T-helper 1 cell (primary cell): ENCODE results near the gene RNASE7.
"Not testable (repeated sequence)": the region's sequence is repeated elsewhere in the genome, so short reads cannot be mapped to it uniquely, and the experiment has no call there.

ENCODE experiments used
- DNase-seq, 5 donors: peaks; one replicate each; pipeline ENCODE4 v3.0.0-alpha.2; 2012 to 2020

The RNASE7 gene

DNA sequence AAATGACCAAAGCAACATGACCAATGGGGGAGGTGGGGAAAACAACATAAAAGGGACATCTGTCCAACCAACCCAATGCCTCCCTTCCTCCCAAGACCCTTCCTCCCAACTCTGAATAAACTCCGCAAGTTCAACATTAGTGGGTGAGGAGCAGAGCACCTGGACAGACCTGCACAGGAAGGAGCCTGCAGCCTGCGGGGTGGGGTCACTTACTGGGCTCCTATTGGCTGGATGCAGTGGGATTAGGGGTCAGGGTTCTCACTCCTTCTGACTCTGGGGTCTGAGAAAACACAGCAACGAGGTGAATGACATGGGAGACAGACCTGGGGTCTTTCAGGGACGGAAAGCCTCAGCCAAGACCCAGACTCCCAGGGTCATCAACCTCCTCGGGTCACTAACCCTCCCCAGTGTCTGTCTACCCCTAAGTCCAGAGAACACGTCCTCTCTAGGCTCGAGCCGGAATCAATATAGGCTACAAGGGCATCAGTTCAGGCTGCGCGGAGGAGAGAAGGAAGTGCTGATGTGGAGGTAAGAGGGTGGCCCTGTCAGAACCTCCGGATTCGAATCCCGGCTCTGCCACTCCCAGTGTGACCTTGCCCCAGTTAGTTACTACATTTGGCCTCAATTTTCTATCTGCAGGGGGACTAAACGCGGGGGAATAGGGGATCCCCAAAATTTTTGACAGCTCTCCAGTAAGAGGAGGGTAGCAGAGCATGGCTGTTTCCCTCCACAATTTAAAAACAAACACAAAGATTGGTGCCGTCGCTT, 18.2 kb upstream of the RNASE7 start:
- no peak for DNase-seq

GRCh38 chr14:21024585-21025370, 17.4 kb upstream of the RNASE7 start, which contains the start of gene NDRG2:
TSS of gene NDRG2 (minus strand) at chr14:21025061. CDS start at chr14:21023315, 1,746 bp downstream.
- DNase-seq: peak; percentile 59 to 78 (median 73)

- no peak for DNase-seq
Observed at GRCh38 chr14:21025371-21026273, 16.5 kb upstream of the RNASE7 start.

GRCh38 chr14:21026274-21026987, 15.7 kb upstream of the RNASE7 start:
- DNase-seq: no peak

DNA sequence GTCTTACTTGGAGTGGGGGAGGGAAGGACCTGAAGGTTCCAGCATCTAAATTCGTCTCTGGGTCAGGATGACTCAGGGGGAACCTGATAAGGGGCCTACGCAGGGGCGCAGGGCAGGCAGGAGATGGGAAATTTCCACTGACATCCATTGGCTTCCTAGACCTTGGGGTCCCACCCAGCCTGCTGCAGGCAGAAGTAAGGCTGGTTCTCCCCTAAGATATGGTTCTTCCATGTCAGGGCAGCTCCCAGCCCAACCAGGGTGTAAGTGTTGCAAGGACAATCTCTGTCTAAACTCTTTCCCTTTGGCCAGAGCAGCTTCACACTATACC, 15.2 kb upstream of the RNASE7 start:
- no peak for DNase-seq

- DNase-seq: no peak
Observed at GRCh38 chr14:21029917-21030316, 12.2 kb upstream of the RNASE7 start, which contains the start of gene TPPP2. TSS of gene TPPP2 (plus strand) at chr14:21030217. CDS start at chr14:21030582, 365 bp downstream.

DNA sequence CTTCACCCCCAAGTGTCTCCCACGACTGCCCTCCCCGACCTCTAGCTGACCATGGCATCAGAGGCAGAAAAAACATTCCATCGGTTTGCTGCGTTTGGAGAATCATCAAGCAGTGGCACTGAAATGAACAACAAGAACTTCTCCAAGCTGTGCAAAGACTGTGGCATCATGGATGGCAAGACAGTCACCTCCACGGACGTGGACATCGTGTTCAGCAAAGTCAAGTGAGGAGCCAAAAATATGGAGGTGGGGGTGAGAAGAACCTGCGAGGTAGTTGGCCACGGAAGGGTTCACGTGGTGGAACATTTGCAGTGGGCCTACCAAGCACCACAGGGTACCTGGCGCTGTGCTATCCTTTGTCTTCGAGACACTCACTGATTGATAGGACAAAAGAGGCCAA, 11.6 kb upstream of the RNASE7 start:
- DNase-seq: no peak

GRCh38 chr14:21032326-21033132, 9.6 kb upstream of the RNASE7 start:
- DNase-seq: no peak

GRCh38 chr14:21033133-21033698, 8.9 kb upstream of the RNASE7 start:
- DNase-seq: no peak

DNA sequence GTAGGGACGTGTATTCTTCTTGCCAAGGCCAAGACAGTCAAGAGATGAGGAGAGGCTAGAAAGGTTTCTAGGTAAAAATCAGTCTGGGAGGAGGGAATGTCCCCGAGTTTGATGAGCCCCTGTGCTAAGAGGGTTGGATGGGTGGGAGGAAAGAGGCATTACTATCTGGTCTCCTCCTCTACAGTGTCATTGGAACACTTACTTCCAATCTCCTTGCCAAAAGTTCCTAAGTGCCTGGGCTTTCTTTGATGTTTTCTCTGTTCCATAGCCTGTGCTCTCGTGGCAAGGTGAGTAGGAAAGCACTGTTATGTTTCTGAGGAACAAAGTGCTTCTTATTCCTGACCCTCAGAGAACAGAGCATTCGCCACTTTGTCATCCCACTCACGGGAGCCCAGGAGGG, 7.5 kb upstream of the RNASE7 start, which contains the start of gene RNASE13:
TSS of gene RNASE13 (minus strand) at position 101 of the 400 bp plus-strand sequence. CDS start 519 bp downstream, outside the sequence.
- no peak for DNase-seq

DNA sequence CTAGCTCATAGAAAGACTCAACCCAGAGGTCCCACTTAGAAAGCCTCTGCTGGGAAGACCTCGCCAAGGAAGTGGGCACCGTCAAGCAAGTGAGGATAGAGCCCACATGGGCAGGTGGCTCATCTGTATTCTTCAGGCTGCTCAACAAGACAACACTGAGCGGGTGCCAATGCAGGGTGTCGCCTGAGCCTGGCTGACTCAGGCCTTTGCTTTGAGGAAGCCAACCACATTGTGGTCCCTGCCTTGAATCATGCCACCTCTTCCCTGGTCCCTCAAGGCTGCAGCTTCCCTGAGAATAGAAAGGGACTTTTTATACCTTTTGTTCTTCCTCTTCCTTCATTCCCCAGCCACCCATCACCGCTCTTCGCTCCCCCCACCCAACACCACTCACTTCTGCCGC, 5.4 kb upstream of the RNASE7 start:
- no peak for DNase-seq

DNA sequence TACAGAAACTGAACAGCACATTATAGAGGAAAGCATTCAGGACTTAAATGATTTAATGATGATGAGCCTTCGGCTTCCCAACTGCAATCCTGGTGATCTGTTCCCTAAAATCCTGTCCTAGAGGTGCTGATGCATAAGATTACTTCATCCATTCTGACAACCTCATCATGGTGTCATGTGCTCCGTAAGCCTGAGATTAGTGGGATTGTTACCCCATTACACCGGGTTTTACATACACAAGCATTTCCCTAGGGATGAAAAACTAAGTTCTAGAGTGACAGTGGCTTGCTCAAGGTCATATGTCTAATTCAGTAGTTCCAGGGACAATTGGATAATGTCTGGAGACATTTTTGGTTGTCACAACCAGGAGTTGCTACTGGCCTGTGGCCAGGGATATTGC, 5.0 kb upstream of the RNASE7 start:
- no peak for DNase-seq

DNA sequence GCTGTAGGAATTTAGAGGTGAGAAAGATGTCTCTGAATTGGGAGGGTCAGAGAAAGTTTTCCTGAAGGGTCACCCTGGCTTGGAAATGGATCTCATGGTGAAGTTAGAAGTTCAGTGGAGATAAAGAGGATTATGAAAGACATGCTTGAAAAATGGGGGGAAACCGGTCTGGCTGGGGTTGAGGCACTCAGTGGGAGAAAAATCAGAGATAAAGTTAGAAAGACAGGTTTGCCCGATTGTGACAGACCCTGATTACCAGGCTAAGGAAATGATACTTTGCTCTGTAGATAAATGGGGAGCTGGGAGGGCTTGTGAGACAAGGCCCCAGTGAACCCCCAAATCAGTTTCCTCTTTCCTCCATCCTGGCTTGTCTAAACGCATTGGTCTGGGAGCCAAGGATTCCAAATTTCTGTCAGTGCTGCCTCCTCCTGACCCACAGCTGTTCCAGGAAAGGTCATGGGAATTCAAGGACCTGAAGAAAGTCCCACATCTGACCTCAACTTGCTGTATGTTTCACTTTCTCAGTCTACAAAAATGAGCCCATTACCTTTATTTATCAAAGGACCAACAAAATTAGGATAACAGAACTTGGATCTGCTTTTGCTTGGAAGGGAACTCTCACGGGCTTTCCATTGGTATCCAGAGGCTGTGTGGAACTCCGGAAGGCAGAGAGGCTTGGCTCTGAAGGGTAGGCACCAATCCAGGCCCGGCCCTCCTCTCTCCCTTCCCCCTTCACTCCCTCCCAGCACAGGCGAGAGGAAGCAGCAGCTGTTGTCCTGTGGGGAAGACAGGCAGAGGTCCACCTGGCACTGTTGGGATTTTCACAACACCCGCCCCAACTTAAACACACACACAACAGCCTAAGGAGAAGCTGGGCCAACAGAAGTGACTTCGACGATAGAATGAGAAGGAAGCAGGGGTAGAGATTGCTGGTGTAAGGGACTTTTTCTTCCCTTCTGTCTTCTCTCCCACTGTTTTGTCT, 3.4 kb upstream of the RNASE7 start:
- no peak for DNase-seq

- DNase-seq: peak in 3 of 5 donors; percentile 7 to 19 (median 16)
Observed at GRCh38 chr14:21039585-21040369, 2.4 kb upstream of the RNASE7 start.

DNA sequence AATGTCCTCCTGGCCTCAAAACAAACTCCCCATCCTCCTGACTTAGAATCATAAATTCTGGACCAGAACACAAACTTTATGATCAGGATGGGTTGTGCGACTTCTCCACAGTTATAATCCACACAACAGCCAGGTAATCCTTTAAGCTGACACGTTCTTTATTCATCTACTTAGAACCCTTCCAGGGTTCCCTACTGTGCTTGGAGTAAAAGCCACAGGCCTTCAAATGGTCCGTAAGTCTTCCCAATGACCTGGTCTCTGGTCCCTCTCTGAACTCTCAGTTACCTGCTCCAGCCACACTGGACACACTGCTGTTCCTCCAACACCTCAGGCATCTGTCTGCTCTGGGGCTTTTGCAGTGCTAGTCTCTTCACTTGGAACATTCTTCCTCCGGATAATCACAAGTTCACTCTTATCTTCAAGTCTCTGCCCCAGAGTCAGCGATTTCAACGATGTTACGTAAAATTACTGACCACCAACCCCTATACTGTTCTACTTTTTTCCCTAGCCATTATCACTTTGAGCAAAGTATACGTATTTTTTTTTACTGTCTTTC, 1.7 kb upstream of the RNASE7 start:
- no peak for DNase-seq

- DNase-seq: not testable (repeated sequence)
Observed at GRCh38 chr14:21040941-21041340, 1.2 kb upstream of the RNASE7 start.

- DNase-seq: no peak
Observed at GRCh38 chr14:21042918-21043317, 756 bp downstream of the RNASE7 start.

DNA sequence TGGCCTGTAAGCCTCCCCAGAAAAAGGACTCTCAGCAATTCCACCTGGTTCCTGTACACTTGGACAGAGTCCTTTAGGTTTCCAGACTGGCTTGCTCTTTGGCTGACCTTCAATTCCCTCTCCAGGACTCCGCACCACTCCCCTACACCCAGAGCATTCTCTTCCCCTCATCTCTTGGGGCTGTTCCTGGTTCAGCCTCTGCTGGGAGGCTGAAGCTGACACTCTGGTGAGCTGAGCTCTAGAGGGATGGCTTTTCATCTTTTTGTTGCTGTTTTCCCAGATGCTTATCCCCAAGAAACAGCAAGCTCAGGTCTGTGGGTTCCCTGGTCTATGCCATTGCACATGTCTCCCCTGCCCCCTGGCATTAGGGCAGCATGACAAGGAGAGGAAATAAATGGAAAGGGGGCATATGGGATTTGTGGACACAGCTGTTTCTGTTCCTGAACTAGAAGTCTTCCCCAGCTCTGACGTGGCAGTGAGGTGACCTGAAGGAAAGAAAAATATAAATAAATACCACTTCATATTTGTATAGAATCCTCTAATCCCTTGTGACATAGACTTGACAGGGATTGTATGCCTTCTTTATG, 1.3 kb downstream of the RNASE7 start:
- DNase-seq: no peak
